EH (cell line): ENCODE data around the gene GATA1.

Source experiments
- DNase-seq: peaks from one replicate; pipeline ENCODE4 v3.0.0-alpha.2; 2015; ENCODE audit warnings: low read depth

The GATA1 gene

GRCh38 chrX:48786341-48786800 is at the start of gene GATA1:
Gene GATA1, plus strand, starts transcription at chrX:48786590. Its CDS starts 4,520 bp downstream, at chrX:48791110.
- no peak for DNase-seq

GRCh38 chrX:48736878-48737212 is 49.5 kb upstream of the GATA1 start:
- DNase-seq, result no peak

- DNase-seq, result peak; percentile 97
These were observed 49.0 kb upstream of the GATA1 start for GRCh38 chrX:48737213-48737938.

GRCh38 chrX:48737940-48738339 is 48.5 kb upstream of the GATA1 start:
- no peak for DNase-seq

- DNase-seq, result no peak
These were observed 44.6 kb upstream of the GATA1 start for GRCh38 chrX:48741834-48742233.

- no peak for DNase-seq
These were observed 41.2 kb upstream of the GATA1 start for GRCh38 chrX:48745222-48745621.

GRCh38 chrX:48747415-48748016 is 38.9 kb upstream of the GATA1 start:
- DNase-seq, result no peak

GRCh38 chrX:48749182-48749581 is 37.2 kb upstream of the GATA1 start:
- DNase-seq, result no peak

GRCh38 chrX:48751343-48751742 is 35.0 kb upstream of the GATA1 start:
- DNase-seq, result no peak

GRCh38 chrX:48752498-48752897 is 33.9 kb upstream of the GATA1 start:
- DNase-seq, result no peak

GRCh38 chrX:48753708-48754228 is 32.6 kb upstream of the GATA1 start:
- DNase-seq, result no peak

- peak; percentile 2 for DNase-seq
These were observed 32.2 kb upstream of the GATA1 start for GRCh38 chrX:48754238-48754637.

GRCh38 chrX:48761674-48762471 is 24.5 kb upstream of the GATA1 start, which contains the start of gene GLOD5:
Gene GLOD5, plus strand, starts transcription at chrX:48761747. Its CDS starts 44 bp downstream, at chrX:48761791.
- peak; percentile 24 for DNase-seq

GRCh38 chrX:48769230-48769629 is 17.2 kb upstream of the GATA1 start:
- no peak for DNase-seq

- DNase-seq, result no peak
These were observed 16.1 kb upstream of the GATA1 start for GRCh38 chrX:48770296-48770695.

- DNase-seq, result no peak
These were observed 13.8 kb upstream of the GATA1 start for GRCh38 chrX:48772602-48773001.

- no peak for DNase-seq
These were observed 9.5 kb upstream of the GATA1 start for GRCh38 chrX:48776818-48777439.

GRCh38 chrX:48779399-48779798 is 7.0 kb upstream of the GATA1 start:
- DNase-seq, result no peak

GRCh38 chrX:48781705-48782104 is 4.7 kb upstream of the GATA1 start:
- DNase-seq, result no peak

- DNase-seq, result no peak
These were observed 4.2 kb upstream of the GATA1 start for GRCh38 chrX:48782216-48782615.

- DNase-seq, result no peak
These were observed 3.6 kb upstream of the GATA1 start for GRCh38 chrX:48782795-48783194.

- no peak for DNase-seq
These were observed 1.7 kb upstream of the GATA1 start for GRCh38 chrX:48784726-48785125.
